Measurements from ENCODE around the gene HOXA11. TPM values are rescaled to one million over a fixed set of nuclear protein-coding genes. Genes with fewer than 3 reads are reported as not detected.

HOXA11 gene
- total RNA-seq, 2 donors from 2014 or later = not detected

DNA sequence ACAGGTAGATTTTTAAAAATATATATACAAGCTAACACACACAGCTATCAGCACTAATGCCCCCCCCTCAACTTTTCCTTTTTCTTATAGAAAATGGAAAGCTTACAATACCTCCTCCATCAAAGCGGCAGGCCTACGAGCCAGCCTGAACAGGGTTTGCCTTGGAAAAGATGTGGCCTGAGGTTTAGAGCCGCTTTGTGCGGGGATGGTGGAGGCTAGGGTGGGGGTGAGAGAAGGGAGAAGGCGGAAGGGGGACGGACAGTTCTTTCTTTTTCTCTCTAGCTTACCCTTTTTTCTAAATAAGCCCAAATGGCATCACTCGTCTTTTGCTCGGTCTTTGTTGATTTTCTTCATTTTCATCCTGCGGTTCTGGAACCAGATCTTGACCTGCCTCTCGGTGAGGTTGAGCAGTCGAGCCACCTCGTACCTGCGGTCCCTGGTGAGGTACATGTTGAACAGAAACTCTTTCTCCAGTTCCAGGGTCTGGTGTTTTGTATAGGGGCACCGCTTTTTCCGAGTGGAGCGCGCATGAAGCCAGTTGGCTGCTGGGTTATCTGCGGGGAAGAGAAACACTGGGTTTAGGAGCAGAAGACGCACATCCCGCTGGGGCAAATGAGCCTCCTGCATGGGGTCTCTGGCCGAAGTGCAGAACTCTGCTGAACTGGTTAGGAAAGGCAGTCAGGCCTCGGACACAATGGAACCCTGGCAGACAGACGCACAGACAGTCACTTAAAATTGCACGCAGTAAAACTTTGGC lies 21.6 kb downstream of the HOXA11 start:
- no peak overlapping the region for H3K4me3 ChIP-seq
- peaks cover 0 to 53% of the 10 kb centered on the region in 2 donors for H3K4me1 ChIP-seq
- TF ChIP-seq, protein P1, sequence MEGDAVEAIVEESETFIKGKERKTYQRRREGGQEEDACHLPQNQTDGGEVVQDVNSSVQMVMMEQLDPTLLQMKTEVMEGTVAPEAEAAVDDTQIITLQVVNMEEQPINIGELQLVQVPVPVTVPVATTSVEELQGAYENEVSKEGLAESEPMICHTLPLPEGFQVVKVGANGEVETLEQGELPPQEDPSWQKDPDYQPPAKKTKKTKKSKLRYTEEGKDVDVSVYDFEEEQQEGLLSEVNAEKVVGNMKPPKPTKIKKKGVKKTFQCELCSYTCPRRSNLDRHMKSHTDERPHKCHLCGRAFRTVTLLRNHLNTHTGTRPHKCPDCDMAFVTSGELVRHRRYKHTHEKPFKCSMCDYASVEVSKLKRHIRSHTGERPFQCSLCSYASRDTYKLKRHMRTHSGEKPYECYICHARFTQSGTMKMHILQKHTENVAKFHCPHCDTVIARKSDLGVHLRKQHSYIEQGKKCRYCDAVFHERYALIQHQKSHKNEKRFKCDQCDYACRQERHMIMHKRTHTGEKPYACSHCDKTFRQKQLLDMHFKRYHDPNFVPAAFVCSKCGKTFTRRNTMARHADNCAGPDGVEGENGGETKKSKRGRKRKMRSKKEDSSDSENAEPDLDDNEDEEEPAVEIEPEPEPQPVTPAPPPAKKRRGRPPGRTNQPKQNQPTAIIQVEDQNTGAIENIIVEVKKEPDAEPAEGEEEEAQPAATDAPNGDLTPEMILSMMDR (IDR thresholded peaks at IDR 0.05) = no peak
- DNase-seq (ENCODE audit: low spot score) = no peak
- H3K9me3 ChIP-seq = no peaks in the 10 kb centered on the region
- H3K36me3 ChIP-seq = no peaks in the 10 kb centered on the region
- peaks cover 60 to 88% of the 10 kb centered on the region in 2 donors for H3K27me3 ChIP-seq
- H3K27ac ChIP-seq = no peak overlapping the region

GRCh38 chr7:27162561-27163287 lies 22.3 kb downstream of the HOXA11 start:
- H3K27me3 ChIP-seq = peaks cover 59 to 88% of the 10 kb centered on the region in 2 donors
- DNase-seq (ENCODE audit: low spot score) = no peak
- H3K4me1 ChIP-seq = peaks cover 0 to 53% of the 10 kb centered on the region in 2 donors
- no peaks in the 10 kb centered on the region for H3K9me3 ChIP-seq
- H3K4me3 ChIP-seq = no peak overlapping the region
- H3K36me3 ChIP-seq = no peaks in the 10 kb centered on the region
- TF ChIP-seq, protein P1 (IDR thresholded peaks at IDR 0.05) = no peak
- H3K27ac ChIP-seq = no peak overlapping the region

DNA sequence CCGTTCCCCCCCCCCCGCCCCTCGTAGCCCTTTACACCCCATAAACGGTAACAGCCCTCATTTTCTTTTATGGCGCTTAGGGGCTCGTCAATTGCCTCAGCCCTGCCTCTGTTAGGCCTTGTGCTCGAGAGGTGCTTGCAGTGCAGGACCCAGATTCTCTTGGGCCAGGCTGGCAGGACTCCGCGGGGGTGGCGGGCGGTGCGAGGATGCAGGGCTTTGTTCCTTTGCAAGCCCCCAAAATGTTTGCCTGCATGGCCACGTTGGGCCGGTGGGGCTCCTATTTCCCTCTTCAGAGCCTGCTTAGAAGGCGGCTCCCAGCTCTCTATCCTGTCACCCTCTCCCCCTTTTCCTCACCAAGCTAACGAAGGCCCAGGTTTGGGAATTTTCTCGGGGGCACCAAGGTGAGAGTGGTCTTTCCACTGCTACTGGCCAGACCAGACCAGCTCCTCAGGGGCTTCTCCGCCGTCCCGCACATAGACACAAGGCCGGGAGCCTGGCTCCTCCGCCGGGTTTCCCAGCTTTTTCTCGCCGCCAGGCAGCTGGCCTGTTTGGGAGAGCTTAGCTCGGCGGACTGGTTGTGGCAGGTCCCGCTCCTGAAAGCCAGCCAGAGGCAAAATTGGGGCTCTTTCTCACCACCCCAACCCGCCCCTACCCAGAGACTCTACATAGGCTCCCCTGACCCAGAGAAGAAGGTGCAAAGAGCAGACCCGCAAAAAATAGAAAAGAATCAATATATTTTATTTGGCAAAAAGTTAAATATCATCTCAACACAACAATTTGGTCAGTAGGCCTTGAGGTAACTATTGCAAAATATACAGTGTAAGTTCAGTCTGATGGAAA lies 23.1 kb downstream of the HOXA11 start:
- Histone ChIP-seq H3K27ac (no peak overlapping the region), H3K4me1 (peaks cover 0 to 51% of the 10 kb centered on the region in 2 donors), H3K4me3 (no peak overlapping the region), H3K36me3 (no peaks in the 10 kb centered on the region), H3K27me3 (peaks cover 57 to 82% of the 10 kb centered on the region in 2 donors), H3K9me3 (no peaks in the 10 kb centered on the region)
- TF ChIP-seq, protein P1 (IDR thresholded peaks at IDR 0.05) = no peak
- DNase-seq (ENCODE audit: low spot score) = no peak

GRCh38 chr7:27161214-27161720 lies 23.8 kb downstream of the HOXA11 start:
- Histone ChIP-seq H3K4me3 (peak overlapping the region; percentile 38 to 60), H3K27ac (no peak overlapping the region), H3K9me3 (no peaks in the 10 kb centered on the region), H3K36me3 (no peaks in the 10 kb centered on the region), H3K27me3 (peaks cover 56 to 82% of the 10 kb centered on the region in 2 donors), H3K4me1 (peaks cover 0 to 50% of the 10 kb centered on the region in 2 donors)
- TF ChIP-seq, protein P1 (IDR thresholded peaks at IDR 0.05) = peak; percentile 2 to 24
- no peak for DNase-seq (ENCODE audit: low spot score)

GRCh38 chr7:27160546-27161213 lies 24.4 kb downstream of the HOXA11 start:
- no peak overlapping the region for H3K27ac ChIP-seq
- H3K4me3 ChIP-seq = peak overlapping the region; percentile 38 to 60
- TF ChIP-seq, protein P1 (IDR thresholded peaks at IDR 0.05) = peak; percentile 100
- no peaks in the 10 kb centered on the region for H3K9me3 ChIP-seq
- H3K4me1 ChIP-seq = peaks cover 0 to 52% of the 10 kb centered on the region in 2 donors
- no peaks in the 10 kb centered on the region for H3K36me3 ChIP-seq
- peak; percentile 89 for DNase-seq (ENCODE audit: low spot score)
- H3K27me3 ChIP-seq = peaks cover 56 to 82% of the 10 kb centered on the region in 2 donors
